Measurements from ENCODE around the gene FSTL5.

- TF ChIP-seq CTCF (IDR thresholded peaks at IDR 0.05) (no peak), POLR2A (IDR thresholded peaks at IDR 0.05) (no peak)
These were observed 505.1 kb downstream of the FSTL5 start for GRCh38 chr4:161658676-161659075.

Data from esophagus squamous epithelium (tissue), 4 donors.